ENCODE data around the gene TECPR1.

Gene TECPR1

DNA sequence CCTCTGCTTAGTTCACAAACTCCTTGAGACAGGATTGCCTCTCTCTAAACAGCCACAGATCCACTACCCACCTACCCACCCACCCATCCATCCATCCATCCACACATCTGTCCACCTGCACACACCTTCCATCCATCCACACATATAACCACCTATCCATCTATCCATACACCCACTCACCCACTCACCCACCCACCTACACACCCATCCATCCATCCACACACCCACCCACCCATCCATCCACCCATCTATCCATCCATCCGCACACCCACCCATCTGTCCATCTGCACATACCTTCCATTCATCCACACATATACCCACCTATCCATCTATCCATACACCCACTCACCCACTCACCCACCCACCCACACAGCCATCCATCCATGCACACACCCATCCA, 9.7 kb downstream of the TECPR1 start:
- DNase-seq = no peak

GRCh38 chr7:98241674-98242241, 10.3 kb downstream of the TECPR1 start:
- no peak for DNase-seq

- DNase-seq = peak; percentile 59
Measured at GRCh38 chr7:98240961-98241673, 10.9 kb downstream of the TECPR1 start.

- no peak for DNase-seq
Measured at GRCh38 chr7:98238976-98239375, 13.1 kb downstream of the TECPR1 start.

DNA sequence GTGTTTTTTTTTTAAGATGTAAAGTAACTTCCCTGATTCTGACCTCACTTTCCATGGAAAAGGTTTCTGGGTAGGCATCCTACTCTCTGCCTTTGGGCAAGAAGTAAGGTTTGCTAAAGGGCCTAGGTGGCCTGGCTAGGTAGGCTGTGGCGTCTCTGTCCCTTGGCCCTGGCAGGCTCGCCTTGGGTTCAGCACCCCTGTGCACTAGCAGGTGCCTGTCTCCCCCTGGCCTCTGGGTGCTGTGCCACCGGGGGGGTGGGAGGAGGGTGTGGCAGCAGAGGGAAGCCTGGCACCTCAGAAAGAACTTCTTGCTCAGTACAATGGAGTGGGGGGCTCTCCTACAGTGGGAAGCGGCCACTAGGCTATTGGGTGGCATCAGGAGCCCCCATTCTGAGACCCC, 14.0 kb downstream of the TECPR1 start:
- no peak for DNase-seq

GRCh38 chr7:98236355-98237185, 15.5 kb downstream of the TECPR1 start:
- no peak for DNase-seq

- DNase-seq = no peak
Measured at GRCh38 chr7:98235901-98236300, 16.1 kb downstream of the TECPR1 start.

DNA sequence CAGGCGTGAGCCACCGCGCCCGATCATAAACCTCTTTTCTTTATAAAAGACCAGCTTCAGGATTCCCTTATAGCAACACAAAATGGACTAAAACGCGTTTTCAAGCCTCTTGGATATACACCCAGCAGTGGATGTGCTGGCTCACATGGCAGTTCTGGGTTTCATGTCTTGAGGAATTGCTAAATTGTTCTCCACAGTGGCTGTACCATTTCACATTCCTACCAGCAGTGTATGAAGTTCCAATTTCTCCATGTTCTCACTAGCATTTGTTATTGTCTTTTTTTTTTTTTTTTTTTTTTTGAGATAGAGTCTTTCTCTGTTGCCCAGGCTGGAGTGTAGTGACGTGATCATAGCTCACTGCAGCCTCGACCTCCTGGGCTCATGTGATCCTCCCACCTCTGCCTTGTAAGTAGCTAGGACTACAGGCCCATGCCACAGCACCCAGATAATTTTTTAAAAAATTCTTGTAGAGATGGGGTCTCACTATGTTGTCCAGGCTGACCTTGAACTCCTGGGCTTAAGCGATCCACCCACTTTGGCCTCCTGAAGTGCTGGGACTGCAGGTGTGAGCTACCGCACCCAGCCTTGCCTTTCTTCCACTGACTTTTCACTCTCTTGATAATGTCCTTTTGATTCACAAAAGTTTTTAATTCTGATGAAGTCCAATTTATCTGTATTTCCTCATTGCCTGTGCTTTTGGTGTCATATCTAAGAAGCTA, 17.4 kb downstream of the TECPR1 start:
- no peak for DNase-seq

DNA sequence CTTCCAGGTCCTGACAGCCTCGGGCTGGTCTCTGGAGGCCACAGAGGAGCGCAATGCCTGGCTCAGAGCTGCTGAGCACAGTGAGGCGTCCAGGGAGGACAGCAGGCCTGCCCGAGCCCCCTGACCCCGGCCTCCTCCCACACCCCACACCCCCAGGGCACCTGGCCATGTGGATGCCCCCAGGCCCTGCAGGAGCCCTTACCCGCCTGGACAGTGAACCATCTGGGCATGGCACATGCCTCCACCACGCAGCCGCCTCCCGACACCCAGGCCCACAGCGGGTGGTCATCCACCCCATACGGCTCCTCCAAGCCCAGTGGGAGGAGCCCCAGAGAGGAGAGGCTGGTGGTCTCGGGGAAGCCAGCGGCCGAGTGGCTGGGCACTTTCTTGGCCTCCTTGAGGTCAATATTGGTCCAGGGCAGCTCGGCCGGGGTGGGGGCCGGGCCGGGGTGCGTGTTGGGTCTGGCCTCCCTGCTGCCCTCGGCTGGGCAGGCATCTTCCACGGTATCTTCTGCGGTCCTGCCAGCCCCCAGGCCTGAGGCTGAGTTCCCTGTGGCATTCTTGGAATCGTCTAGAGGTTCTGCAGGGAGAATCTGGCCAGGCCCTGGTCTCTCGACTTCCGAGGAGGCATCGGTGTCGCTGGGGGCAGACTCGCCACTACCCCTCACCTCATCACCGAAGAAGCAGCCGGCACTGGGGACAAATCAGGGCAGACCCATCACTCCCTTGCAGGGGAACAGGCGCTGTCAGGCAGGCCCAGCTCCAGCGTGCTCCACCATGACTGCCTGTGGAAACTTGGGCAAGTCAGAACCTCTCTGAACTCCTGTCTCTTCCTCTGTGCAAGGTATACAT, 18.6 kb downstream of the TECPR1 start:
- no peak for DNase-seq

DNA sequence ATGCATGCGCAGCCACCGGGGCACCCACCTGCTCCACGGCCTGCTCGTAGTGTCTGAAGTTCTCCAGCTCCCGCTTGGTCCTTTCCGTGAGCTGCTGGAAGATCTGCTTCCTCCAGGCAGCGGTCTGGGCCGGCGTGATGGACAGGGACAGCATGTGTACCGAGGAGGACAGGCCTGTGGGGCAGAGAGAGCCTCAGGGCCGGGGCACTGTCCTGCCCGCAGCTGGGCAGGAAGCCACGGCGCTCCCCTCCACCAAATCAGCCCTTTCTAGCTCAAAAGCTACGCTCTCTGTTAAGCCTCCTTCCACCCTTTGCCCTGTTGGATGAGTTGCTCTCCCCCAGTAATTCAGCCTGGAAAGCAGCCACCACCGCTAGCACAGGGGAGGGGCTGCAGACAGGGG, 19.2 kb downstream of the TECPR1 start:
- no peak for DNase-seq

- no peak for DNase-seq
Measured at GRCh38 chr7:98232263-98232585, 19.8 kb downstream of the TECPR1 start.

DNA sequence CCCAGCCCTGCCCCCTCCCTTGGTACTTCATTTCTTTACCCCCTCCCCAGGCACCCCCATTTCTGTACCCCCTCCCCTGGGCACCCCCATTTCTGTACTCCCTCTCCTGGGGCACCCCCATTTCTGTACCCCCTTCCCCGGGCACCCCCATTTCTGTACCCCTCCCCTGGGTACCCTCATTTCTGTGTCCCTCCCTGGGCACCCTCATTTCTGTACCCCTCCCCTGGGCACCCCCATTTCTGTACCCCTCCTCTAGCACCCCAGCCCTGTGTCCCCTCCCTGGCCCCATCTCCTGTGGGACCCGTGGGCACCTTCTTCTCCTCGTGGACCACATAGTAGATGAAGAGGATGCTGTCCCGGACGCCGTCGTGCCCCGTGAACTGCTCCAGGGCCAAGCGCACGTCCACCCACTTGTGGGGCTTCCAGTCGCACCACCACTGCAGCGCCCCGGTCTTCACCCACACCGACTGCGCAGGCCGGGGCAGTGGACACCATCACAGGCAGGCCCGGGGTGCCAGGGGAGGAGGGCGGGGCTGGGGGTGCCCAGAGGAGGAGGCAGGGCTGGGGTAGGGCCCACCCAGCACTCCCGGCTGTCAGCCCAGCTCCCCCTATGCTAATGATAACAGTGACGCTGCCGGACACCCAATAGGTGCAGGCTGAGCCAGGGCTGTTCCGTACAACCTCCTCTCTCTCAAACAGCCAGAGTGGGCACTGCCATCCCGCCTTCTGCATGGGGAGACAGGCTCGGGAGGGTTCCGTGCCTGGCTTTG, 20.4 kb downstream of the TECPR1 start:
- DNase-seq = no peak

- DNase-seq = no peak
Measured at GRCh38 chr7:98230746-98231471, 21.1 kb downstream of the TECPR1 start.

DNA sequence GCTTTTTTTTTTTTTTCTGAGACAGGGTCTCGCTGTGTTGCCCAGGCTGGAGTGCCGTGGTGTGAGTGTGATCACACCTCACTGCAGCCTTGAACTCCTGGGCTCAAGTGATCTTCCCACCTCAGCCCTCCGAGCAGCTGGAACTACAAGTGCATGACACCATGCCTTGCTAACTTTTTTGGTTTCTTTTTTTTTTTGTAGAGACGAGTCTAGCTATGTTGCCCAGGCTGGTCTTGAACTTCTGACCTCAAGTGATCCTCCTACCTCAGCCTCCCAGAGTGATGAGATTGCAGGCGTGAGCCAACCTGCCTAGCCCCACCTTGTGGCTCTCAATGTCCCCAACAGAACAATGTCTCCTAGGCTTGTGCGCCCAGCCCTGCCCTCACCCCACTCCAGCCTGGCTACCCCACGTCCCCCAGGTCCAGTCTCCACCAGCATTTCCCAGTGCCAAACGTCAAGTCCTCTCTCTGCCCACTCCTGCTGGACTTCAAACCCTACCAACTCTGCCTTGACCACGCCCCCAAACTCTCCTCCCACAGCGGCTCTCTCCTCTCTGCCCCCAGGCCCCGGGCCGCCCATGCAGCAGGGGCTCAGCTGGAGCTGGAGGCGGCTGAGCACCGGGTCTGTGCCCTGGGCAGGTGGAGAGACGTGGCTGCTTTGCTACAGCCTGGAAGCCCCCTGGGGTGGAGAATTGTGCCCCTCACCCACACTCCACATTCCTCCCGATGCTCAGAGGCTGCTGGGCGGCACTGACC, 21.9 kb downstream of the TECPR1 start:
- DNase-seq = peak; percentile 15

- DNase-seq = no peak
Measured at GRCh38 chr7:98229441-98229840, 22.6 kb downstream of the TECPR1 start.

DNA sequence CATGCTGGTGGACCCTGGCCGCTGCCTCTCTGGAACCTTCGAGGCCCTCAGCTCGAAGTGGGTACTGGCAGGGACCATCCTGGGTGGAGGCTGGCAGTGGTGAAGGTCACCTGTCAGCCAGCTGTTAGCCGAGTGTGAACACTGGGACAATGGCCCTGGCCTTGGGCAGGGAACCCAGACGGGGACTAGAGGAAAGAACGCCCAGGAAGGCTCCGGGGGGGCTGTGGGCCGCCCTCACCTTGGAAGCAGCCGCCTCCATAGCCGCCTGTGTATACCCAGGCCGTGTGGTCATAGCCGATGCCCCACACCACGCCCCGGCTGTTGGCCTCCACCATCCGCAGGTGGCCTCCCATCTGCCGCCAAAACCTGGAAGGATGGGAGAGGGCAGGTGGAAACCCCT, 23.2 kb downstream of the TECPR1 start:
- DNase-seq = no peak

DNA sequence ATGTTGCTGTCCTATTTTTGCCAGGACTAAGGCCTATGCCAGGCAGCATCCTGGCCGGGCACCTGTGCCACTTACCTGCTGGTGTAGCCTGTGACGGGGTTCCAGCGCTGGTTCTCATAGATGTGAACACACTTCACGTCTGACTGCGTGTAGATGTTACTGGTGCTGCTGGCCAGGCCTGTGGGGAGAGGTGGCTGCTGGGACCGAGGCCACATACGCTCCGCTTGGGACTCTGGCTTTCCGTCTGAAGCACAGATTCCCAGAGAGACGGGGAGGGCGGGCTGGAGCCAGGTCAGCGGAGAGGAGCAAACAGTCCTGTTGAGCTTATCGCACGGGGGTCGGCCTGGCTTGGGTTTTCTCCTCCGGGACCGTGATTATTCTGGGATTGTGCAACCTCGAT, 24.1 kb downstream of the TECPR1 start:
- no peak for DNase-seq

DNA sequence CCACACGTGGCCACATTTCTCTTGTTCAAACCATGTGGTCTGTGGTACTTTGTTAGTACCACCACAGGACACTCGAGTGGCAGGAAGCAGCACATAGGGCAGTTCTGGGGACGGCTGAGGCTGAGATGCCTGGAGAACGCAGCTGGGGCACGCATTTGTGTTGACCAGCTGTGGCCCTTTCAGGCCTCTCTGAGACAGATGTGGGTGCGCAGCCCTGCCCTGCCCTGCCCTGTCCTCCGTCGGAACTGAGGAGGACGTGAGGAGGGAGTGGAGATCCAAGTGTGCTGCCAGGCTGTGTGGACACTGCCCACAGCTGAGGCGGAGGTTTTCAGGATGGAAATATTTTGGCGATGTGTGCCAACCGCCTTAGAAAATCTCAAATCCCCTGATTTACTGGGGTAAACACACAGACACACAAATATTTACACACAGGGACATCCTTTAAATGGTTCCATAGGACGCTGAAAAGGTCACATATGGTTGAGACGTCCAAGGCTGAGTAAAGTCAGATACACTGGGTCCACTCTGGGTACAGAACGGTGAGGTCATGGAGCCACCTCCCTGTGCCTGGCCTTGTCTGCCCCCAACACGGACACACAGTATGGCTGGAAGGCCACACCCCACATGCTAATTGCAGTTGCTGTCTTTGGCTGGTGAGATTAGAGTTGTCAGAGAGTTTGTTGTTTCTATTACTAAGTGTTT, 26.0 kb downstream of the TECPR1 start:
- DNase-seq = no peak

- DNase-seq = no peak
Measured at GRCh38 chr7:98224701-98225181, 27.3 kb downstream of the TECPR1 start.
